Putamen (tissue), 1 donor: ENCODE results near the gene HELZ.
A peak's percentile ranks its signal among the peaks of the same experiment; 100 is the strongest.
"Not testable (repeated sequence)": the region's sequence is repeated elsewhere in the genome, so short reads cannot be mapped to it uniquely, and the experiment has no call there.

Experiments used
- DNase-seq: peaks from one replicate; pipeline ENCODE4 v3.0.0-alpha.2; 2016; ENCODE audit warnings: low spot score

The HELZ gene

GRCh38 chr17:67051155-67051538 is 193.8 kb downstream of the HELZ start:
- DNase-seq: no peak

DNA sequence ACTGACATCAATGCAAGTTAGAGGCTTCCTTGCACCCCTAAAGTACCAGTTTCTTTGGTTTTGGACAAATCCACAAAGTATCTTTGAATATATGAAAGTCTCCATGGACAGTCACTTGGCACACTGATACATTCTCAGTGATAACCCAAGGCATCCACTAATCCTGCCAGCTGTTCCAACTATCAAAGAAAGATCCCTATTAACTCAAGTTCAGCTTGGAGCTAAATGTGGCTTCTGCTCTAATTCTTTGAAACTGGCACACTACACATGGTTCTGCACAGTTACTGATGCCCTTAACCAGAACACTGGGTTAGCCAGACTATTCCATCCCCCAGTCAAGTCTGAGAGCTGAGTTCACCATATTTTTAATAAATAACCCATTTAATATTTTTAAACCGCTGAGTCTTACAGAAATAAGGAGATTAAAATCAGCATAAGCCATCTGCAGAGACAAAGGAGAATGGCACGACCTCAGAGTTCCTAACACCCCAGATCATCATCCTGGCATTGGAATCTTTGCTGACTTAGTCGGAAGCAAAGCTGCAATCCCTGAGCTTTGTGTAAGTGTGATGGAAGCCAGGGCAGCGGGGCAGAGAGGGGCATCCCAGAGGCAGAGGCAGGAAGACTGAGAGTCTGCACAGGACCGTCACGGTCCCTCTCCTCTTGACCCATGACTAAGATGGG is 194.4 kb downstream of the HELZ start:
- no peak for DNase-seq

DNA sequence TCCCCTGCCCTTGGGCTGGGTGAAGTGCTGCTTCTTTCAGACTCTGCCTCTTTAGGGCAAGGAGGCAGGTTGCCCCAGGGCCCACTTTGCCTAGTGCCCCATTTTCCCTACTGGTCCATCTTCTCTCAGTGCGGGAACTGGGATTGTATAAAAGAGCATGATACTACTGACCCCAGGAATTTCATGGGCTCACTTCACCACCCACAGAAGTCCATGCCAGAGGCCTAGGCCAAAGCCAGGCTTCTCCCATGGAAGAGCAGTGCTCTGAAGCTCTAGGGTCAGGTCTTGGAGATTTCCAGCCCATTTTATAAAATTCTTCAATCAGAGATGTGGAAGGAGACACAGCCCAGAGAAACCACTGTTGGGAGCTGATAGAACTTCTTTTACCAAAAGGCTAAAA is 194.9 kb downstream of the HELZ start:
- DNase-seq: no peak

DNA sequence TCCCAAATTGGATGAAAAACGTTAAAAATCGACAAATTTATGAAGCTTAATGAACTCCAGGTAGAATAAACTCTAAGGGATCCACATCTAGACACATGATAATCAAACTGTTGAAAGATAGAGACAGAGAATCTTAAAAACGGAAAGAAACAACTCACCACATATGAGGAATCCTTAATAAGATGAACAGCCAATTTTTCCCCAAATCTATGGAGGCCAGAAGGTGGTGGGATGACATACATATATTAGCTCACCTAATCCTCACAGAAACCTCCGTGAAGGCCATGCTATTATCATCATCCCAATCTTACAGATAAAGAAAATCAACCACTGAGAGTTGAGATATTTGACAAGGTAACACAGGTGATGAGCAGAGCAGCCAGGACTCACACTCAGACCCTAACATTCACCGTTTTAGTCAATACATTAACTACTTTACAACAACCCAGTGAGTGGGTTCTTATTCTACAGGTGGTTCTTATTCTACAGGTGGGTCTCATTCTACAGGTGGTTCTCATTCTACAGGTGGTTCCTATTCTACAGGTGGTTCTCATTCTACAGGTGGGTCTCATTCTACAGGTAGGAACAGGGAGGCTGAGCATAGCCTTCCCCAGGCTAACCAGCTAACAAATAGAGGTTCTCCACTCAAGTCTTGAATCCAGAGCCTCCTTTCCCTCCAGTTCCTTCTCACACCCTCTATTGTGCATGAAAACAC is 195.8 kb downstream of the HELZ start:
- DNase-seq: no peak

GRCh38 chr17:67047382-67047781 is 197.6 kb downstream of the HELZ start:
- no peak for DNase-seq

GRCh38 chr17:67046398-67046797 is 198.6 kb downstream of the HELZ start:
- DNase-seq: no peak

GRCh38 chr17:67044940-67045339 is 200.1 kb downstream of the HELZ start:
- no peak for DNase-seq

GRCh38 chr17:67044016-67044772 is 200.8 kb downstream of the HELZ start, which contains the start of gene CACNG1:
Gene CACNG1 (plus strand): TSS chr17:67044554. CDS start chr17:67044661, 107 bp downstream.
- no peak for DNase-seq

- DNase-seq: no peak
Measured at GRCh38 chr17:67043283-67043682, 201.7 kb downstream of the HELZ start.

GRCh38 chr17:67041941-67042899 is 202.8 kb downstream of the HELZ start:
- peak; percentile 76 for DNase-seq

DNA sequence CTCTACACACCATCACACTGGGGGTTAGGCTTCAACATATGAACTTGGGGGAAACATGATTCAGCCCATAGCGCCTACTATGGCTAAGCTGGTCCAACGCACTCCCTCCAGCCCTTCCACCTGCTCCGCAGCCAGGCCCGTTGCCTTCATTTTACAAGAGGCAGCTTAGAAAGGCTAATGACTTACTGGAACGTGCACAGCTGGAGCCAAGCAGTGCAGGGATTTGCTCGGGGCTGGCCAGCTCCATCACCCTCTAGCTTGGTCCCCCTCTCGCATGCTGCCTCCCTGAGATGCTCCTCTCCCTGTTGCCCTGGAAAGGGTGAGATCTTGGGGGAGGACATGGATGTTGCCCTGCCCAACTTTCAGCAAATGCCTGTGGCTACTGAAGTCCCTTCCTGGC is 203.5 kb downstream of the HELZ start:
- no peak for DNase-seq

GRCh38 chr17:67041119-67041518 is 203.9 kb downstream of the HELZ start:
- DNase-seq: not testable (repeated sequence)

DNA sequence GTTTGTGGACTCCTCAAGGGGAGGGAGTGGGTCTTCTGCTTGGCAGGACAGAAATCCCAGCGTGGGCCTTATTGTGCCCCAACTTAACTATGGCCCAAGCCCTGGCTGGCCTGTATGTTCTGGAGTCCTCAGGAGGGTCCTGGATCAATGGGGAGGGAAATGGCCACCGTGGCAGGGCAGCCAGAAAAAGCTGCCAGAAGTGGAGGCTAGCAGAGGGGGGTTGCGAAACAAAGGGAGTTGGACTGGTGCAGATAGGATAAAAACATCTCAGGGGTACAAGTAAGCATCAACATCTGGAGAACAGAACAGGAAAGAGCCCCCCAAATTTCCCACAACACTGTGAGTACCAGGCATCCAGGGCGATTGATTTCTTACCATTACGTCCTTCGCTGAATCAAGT is 204.3 kb downstream of the HELZ start:
- DNase-seq: no peak

- no peak for DNase-seq
Measured at GRCh38 chr17:67038861-67039365, 206.1 kb downstream of the HELZ start.

DNA sequence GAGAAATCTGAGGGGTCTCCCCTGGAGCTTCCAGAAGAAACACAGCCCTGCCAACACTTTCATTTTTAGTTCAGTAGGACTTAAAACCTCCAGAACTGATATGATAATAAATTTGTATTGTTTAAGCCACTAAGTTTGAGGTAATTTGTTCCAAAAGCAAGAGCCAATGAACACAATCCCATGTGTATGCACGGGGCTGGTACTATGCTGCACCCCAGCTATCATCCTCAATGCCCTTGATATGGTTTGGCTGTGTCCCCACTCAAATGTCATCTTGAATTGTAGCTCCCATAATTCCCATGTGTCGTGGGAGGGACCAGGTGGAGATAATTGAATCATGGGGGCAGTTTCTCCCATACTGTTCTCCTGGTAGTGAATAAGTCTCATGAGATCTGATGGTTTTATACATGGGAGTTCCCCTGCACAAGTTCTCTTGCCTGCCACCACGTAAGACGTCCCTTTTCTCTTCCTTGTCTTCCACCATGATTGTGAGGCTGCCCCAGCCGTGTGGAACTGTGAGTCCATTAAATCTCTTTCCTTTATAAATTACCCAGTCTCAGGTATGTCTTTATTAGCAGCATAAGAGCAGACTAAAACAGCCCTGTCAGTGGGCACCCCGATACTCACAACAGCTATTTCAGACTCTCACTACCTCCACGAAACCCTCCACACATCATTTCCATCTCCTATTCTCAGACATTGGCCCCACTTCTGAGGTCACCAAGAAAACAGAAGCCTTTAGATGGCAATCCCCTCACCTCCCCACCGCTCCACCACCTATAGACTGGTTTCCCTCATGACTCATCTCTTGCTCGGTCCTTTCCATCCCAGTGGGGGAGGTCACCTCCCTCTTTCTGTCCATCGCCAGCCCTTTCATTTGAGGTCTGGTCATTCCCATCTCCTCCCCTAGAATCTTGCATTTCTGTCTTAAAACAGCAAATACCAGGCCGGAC is 209.6 kb downstream of the HELZ start:
- no peak for DNase-seq

DNA sequence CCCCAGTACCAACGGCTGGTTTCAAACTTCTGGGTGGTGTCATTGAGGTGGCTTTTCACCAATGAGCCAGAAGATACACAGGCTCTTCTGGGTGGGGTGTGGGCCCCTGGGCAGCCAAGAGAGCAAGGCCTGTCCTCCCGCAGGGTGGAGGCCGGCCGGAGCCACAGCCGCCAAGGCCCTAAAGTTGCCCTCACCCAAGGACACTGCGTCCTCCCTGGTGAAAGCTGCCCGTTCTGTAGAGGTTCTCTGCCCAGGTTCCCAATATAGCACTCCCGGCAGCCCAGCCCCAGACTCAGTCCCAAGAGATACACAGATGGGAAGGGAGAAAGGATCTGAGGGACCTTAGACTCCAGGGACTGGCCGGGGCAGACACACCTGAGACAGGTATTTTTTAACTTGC is 211.4 kb downstream of the HELZ start:
- no peak for DNase-seq

GRCh38 chr17:67032985-67033384 is 212.0 kb downstream of the HELZ start:
- DNase-seq: no peak

- DNase-seq: no peak
Measured at GRCh38 chr17:67032382-67032781, 212.6 kb downstream of the HELZ start.

DNA sequence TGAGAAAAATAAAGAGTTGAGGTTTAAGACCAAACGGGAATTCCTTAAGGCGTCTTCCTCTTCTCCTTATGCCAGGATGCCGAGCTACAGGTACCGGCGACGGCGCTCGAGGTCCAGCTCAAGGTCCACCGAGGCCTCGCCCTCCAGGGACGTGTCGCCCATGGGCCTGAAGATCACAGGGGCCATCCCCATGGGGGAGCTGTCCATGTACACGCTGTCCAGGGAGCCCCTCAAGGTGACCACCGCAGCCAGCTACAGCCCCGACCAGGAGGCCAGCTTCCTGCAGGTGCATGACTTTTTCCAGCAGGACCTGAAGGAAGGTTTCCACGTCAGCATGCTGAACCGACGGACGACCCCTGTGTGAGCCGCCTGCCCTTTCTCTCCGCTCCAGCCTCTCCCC is 214.4 kb downstream of the HELZ start:
- DNase-seq: no peak

DNA sequence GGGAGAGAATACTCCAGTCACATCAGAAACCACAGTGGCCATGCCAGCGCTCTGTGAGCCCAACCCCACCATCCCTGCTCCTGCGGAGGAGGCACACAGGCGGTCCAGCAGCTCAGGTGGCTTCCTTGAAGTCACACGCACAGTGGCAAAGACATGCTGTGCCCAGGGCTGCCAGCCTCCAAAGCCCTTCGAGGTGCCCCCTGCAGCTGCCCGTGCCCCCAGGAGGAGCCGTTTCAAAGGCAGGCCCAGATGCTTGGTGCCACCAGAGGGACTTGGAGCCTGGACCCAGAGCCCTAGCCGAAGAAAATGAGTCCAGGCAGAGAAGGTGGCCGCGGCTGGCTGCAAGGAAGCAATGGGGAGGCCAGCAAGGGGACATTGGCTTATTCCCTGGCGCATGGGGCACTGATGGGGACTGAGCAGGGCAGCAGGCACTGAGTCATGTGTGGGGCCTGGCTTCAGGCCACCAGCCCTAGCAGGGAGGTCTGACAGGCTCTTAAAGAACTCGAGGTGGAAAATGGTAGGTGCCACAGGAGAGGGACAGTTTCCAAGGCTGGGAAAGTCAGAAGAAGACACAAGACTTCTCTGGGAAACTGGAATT is 217.9 kb downstream of the HELZ start:
- no peak for DNase-seq
